Fibroblast of lung (primary cell): Measurements from ENCODE around the gene LRRFIP1. TPM values are rescaled to one million over a fixed set of nuclear protein-coding genes. Genes with fewer than 3 reads are reported as not detected.

Source experiments
- DNase-seq, 2 donors: peaks; one replicate each; pipeline versions ENCODE4 v3.0.0 to v3.0.0-alpha.2; 2010; ENCODE audit warnings: low read depth in 2 of 2
- H2AFZ ChIP-seq: 2 replicates; pipeline ENCODE4 v1.5.1; 2012; ENCODE audit warnings: low read length, control low read depth, inconsistent platforms
- H3K27ac ChIP-seq: 2 replicates; pipeline ENCODE4 v1.5.1; 2011; ENCODE audit warnings: low read length, control low read depth; ENCODE audit not compliant: insufficient read depth
- H3K27me3 ChIP-seq: 2 replicates; pipeline ENCODE4 v1.5.1; 2011; ENCODE audit warnings: mild to moderate bottlenecking, low read length; ENCODE audit not compliant: control insufficient read depth, insufficient read depth
- H3K36me3 ChIP-seq: 2 replicates; pipeline ENCODE4 v1.5.1; 2011; ENCODE audit warnings: low read length; ENCODE audit not compliant: control insufficient read depth, insufficient read depth
- H3K4me1 ChIP-seq: 2 replicates; pipeline ENCODE4 v1.5.1; 2011; ENCODE audit warnings: low read length; ENCODE audit not compliant: control insufficient read depth, insufficient read depth; ENCODE audit errors: extremely low read depth
- H3K4me2 ChIP-seq: 2 replicates; pipeline ENCODE4 v1.5.1; 2011; ENCODE audit warnings: low read length, control low read depth; ENCODE audit not compliant: insufficient read depth; ENCODE audit errors: extremely low read depth
- H3K4me3 ChIP-seq, 4 experiments: fragments of 200-600 bp in 1 of 4; sonication (generic) in 1 of 4; replicated peaks in 1 of 4; 2 replicates each; pipeline ENCODE4 v1.5.1; 2011 to 2016; ENCODE audit warnings: low read length in 4 of 4, low read depth in 3 of 4, mild to moderate bottlenecking in 3 of 4, control low read depth in 2 of 4, inconsistent platforms in 1 of 4, mixed read lengths in 1 of 4; ENCODE audit not compliant: insufficient read depth in 1 of 4; ENCODE audit errors: control extremely low read depth in 1 of 4
- H3K79me2 ChIP-seq: 2 replicates; pipeline ENCODE4 v1.5.1; 2012; ENCODE audit warnings: mild to moderate bottlenecking, low read length, inconsistent platforms; ENCODE audit not compliant: control insufficient read depth, insufficient read depth
- H3K9ac ChIP-seq: 2 replicates; pipeline ENCODE4 v1.5.1; 2011; ENCODE audit warnings: mild to moderate bottlenecking, low read length, control low read depth; ENCODE audit not compliant: insufficient read depth
- H3K9me3 ChIP-seq: 2 replicates; pipeline ENCODE4 v1.5.1; 2012; ENCODE audit warnings: low read depth, low read length; ENCODE audit not compliant: control insufficient read depth, insufficient read depth
- H4K20me1 ChIP-seq: 2 replicates; pipeline ENCODE4 v1.5.1; 2011; ENCODE audit warnings: low read length; ENCODE audit not compliant: control insufficient read depth, insufficient read depth; ENCODE audit errors: extremely low read depth
- CTCF ChIP-seq, 2 donors: IDR thresholded peaks in 1 of 2; conservative IDR thresholded peaks in 1 of 2; 1 replicate in 1 of 2; 2 replicates in 1 of 2; pipeline ENCODE4 v1.5.1; 2011 to 2012; ENCODE audit warnings: low read length in 2 of 2, control low read depth in 1 of 2, inconsistent platforms in 1 of 2, low read depth in 1 of 2, mild to moderate bottlenecking in 1 of 2
- EZH2 ChIP-seq: IDR thresholded peaks from 2 replicates; pipeline ENCODE4 v1.5.1; 2012; ENCODE audit warnings: low read length, control low read depth, mild to moderate bottlenecking; ENCODE audit errors: missing control alignments
- polyA plus RNA-seq, 2 donors: library from polyadenylated mRNA; depleted of rRNA in 1 of 2; stranded (reverse) in 1 of 2; unstranded in 1 of 2; fragments of >200 nt; gene quantifications; 2 replicates each; pipeline ENCODE4 v1.2.1, GENCODE V29; 2011 to 2012; ENCODE audit warnings: missing spikeins in 1 of 2
- total RNA-seq: library from RNA; depleted of rRNA; stranded (reverse); fragments of >200 nt; gene quantifications from 2 replicates; pipeline ENCODE4 v1.2.1, GENCODE V29; 2014

LRRFIP1 gene
- total and polyA plus RNA-seq, 2 donors (not counting 1 experiment from before 2014, with no cell fraction given) = 58.1 to 113 TPM

DNA sequence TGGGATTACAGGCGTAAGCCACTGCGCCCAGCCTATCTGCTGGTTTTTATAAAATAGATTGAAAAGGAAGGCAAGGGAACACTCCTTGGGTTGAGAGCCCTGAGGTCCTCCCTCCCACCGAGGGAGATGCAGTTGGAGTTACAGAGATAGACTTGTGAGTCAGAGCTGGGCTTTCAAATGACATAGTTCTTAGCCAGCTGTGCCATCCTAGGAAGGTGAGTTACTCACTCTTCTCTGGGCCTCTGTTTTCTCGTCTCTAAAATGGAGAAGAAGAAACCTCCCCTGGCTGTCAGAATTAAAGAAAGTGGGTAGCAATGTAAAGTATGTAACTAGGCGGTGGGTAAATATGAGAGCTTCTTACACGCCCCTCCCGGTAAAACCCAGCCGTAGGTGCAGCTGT lies 2.4 kb downstream of the LRRFIP1 start:
- Histone ChIP-seq H3K4me1 (no peaks in the 10 kb centered on the region), H3K9ac (no peak overlapping the region), H2AFZ (no peak overlapping the region), H3K27me3 (peaks cover 2% of the 10 kb centered on the region), H4K20me1 (no peaks in the 10 kb centered on the region), H3K4me2 (no peak overlapping the region), H3K27ac (no peak overlapping the region), H3K79me2 (peaks cover 2% of the 10 kb centered on the region), H3K4me3 (no peak overlapping the region), H3K9me3 (no peaks in the 10 kb centered on the region), H3K36me3 (peaks cover 1% of the 10 kb centered on the region)
- DNase-seq = peak in 1 of 2 donors; percentile 71
- no peak for TF ChIP-seq EZH2
- TF ChIP-seq CTCF (conservative IDR thresholded peaks at IDR 0.05 in 1 of 2, IDR thresholded peaks at IDR 0.05 in 1 of 2; ENCODE audit: low read depth in 1 of 2, low read length in 2 of 2) = no peak

DNA sequence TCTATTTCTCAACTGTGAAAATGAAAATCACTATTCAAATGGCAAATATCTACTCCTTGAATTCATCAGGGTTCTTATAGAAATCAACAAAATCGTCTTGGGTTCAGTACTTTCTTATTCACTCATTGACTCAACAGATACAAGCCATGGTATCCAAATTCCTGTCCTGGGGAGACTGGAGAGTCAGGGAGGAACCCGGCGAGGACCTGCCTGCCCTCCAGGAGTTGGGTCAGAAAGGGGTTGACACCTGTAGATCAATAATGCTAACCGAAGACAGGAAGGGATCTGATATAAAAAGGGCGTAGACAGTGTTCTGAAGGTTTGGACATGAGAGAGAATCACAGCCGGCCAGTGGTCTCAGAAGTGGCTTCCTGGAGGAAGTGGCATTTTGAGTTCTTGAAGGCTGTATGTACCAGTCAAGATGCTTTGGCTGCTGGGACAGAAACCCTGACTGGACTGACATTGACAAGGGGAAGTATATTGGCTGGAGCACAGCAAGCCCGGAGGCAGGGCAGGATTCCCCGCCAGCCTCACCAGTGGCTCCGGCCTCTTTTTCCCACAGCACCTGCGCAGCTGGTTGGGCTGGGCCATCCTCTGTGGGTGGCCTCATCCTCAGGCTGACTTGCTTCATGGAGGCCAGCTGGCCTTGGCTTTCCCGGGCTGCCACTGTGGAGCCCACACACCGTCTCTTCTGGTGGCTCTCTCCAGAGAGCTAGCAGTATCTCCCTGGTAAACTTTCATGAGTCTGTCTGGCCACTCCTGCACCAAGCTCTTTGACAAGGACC lies 3.0 kb downstream of the LRRFIP1 start:
- Histone ChIP-seq H3K4me1 (no peaks in the 10 kb centered on the region), H3K27ac (no peak overlapping the region), H3K36me3 (peaks cover 1% of the 10 kb centered on the region), H3K4me2 (no peak overlapping the region), H3K79me2 (peaks cover 2% of the 10 kb centered on the region), H4K20me1 (no peaks in the 10 kb centered on the region), H3K4me3 (no peak overlapping the region), H3K27me3 (peaks cover 2% of the 10 kb centered on the region), H2AFZ (no peak overlapping the region), H3K9ac (no peak overlapping the region), H3K9me3 (no peaks in the 10 kb centered on the region)
- no peak for DNase-seq
- TF ChIP-seq CTCF (conservative IDR thresholded peaks at IDR 0.05 in 1 of 2, IDR thresholded peaks at IDR 0.05 in 1 of 2; ENCODE audit: low read depth in 1 of 2, low read length in 2 of 2) = no peak
- no peak for TF ChIP-seq EZH2

DNA sequence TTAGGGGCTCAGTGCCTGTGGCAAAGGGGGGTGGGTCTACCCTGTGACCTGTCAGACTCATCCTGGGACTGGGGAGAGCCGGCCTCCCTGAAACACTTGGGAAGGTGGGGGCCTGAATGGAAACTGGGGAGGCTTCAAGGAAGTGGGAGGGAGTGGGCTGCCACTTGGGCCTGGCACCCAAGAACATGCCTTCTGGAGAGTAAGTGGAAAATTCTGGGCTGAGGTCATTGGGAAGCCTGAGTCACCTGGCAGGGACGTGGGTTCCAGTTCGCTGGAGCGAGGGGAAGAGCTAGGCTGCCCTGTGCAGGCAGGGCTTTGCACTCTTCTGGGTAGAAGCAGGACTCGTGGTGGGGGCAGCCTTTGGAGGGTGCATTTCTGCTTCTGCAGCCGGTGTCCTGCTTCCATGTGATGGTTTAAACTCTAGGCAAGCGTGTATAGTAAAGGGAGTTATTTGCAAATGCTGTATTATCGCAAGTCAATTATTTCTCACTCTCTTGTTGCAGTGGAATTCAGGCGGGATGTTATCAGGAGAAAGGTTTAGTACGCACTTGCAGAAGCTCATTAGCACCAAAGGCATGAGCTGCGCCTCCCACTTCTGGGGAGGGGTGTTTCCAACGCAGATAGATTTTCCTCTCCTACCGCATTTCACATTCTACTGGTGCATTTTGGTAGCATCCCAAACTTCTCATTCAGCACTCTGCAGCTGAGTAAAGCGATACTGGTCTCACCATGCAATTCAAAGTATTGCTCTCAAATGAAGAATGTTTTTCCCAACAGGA lies 3.8 kb downstream of the LRRFIP1 start:
- Histone ChIP-seq H3K9ac (no peak overlapping the region), H4K20me1 (no peaks in the 10 kb centered on the region), H3K27me3 (peaks cover 2% of the 10 kb centered on the region), H3K36me3 (peaks cover 1% of the 10 kb centered on the region), H3K27ac (no peak overlapping the region), H3K9me3 (no peaks in the 10 kb centered on the region), H2AFZ (no peak overlapping the region), H3K4me3 (no peak overlapping the region), H3K4me1 (no peaks in the 10 kb centered on the region), H3K4me2 (no peak overlapping the region), H3K79me2 (peaks cover 2% of the 10 kb centered on the region)
- no peak for TF ChIP-seq CTCF (conservative IDR thresholded peaks at IDR 0.05 in 1 of 2, IDR thresholded peaks at IDR 0.05 in 1 of 2; ENCODE audit: low read depth in 1 of 2, low read length in 2 of 2)
- no peak for TF ChIP-seq EZH2
- DNase-seq = peak in 1 of 2 donors; percentile 48
